Fibroblast of pulmonary artery (primary cell): ENCODE measurements around the gene PRKCH.

ENCODE experiments used
- DNase-seq: peaks from one replicate; pipeline ENCODE4 v3.0.0-alpha.2; 2010; ENCODE audit warnings: low read depth
- H3K4me3 ChIP-seq: replicated peaks from 2 replicates; pipeline ENCODE4 v1.5.1; 2011; ENCODE audit warnings: low read depth, mild to moderate bottlenecking, control low read depth, low read length, moderate library complexity
- CTCF ChIP-seq: IDR thresholded peaks from 2 replicates; pipeline ENCODE4 v1.5.1; 2011; ENCODE audit warnings: mild to moderate bottlenecking, control low read depth, low read length, inconsistent platforms; ENCODE audit errors: missing control alignments

The PRKCH gene

GRCh38 chr14:61505815-61506809, 184.7 kb downstream of the PRKCH start:
- no peak for TF ChIP-seq CTCF
- DNase-seq: peak; percentile 81
- no peak overlapping the region for H3K4me3 ChIP-seq

GRCh38 chr14:61508526-61508925, 187.1 kb downstream of the PRKCH start:
- DNase-seq: no peak
- no peak for TF ChIP-seq CTCF
- no peak overlapping the region for H3K4me3 ChIP-seq

GRCh38 chr14:61510736-61511557, 189.6 kb downstream of the PRKCH start:
- H3K4me3 ChIP-seq: no peak overlapping the region
- DNase-seq: no peak
- no peak for TF ChIP-seq CTCF

- H3K4me3 ChIP-seq: no peak overlapping the region
- DNase-seq: no peak
- TF ChIP-seq CTCF: no peak
Observed at GRCh38 chr14:61511558-61511948, 190.2 kb downstream of the PRKCH start.

- no peak for TF ChIP-seq CTCF
- H3K4me3 ChIP-seq: no peak overlapping the region
- DNase-seq: peak; percentile 83
Observed at GRCh38 chr14:61512026-61512834, 190.9 kb downstream of the PRKCH start.

- DNase-seq: peak; percentile 70
Observed at GRCh38 chr14:61513986-61514830, 192.8 kb downstream of the PRKCH start.

More at GRCh38 chr14:61513986-61514830, 192.8 kb downstream of the PRKCH start:
- TF ChIP-seq CTCF: no peak
- H3K4me3 ChIP-seq: no peak overlapping the region
